Kidney (tissue), 14 donors: Measurements from ENCODE around the gene CRKL. TPM values are rescaled to one million over a fixed set of nuclear protein-coding genes. Genes with fewer than 3 reads are reported as not detected.
A peak's percentile ranks its signal among the peaks of the same experiment; 100 is the strongest.

ENCODE experiments used
- DNase-seq, 5 donors: peaks; one replicate each; pipeline ENCODE4 v3.0.0-alpha.2; 2013 to 2020
- FAIRE-seq: peaks from 2 replicates; lab custom pipeline; 2012; peaks lifted over from hg19 to GRCh38; lab: Jason Lieb, UNC
- H3K27ac ChIP-seq, 2 donors: one replicate each; pipeline ENCODE4 v1.7.0; 2013; ENCODE audit warnings: low read depth in 2 of 2, low read length in 2 of 2, inconsistent platforms in 1 of 2
- H3K27me3 ChIP-seq: one replicate; pipeline ENCODE4 v1.7.1; 2013; ENCODE audit warnings: low read length, inconsistent platforms; ENCODE audit not compliant: control insufficient read depth, insufficient read depth
- H3K36me3 ChIP-seq, 3 donors: one replicate each; pipeline versions ENCODE4 v1.7.0 to v1.7.1; 2013; ENCODE audit warnings: low read length in 3 of 3, control low read depth in 1 of 3, inconsistent platforms in 1 of 3; ENCODE audit not compliant: insufficient read depth in 3 of 3, control insufficient read depth in 2 of 3
- H3K4me1 ChIP-seq, 3 donors: one replicate each; pipeline versions ENCODE4 v1.7.0 to v1.7.1; 2013; ENCODE audit warnings: low read length in 3 of 3, inconsistent platforms in 1 of 3, low read depth in 1 of 3; ENCODE audit not compliant: control insufficient read depth in 2 of 3, insufficient read depth in 2 of 3
- H3K4me3 ChIP-seq, 3 donors: one replicate each; pipeline versions ENCODE4 v1.7.0 to v1.8.1; 2013; ENCODE audit warnings: low read length in 3 of 3, control low read depth in 1 of 3, inconsistent platforms in 1 of 3
- H3K9ac ChIP-seq, 3 donors: one replicate each; pipeline versions ENCODE4 v1.7.0 to v1.7.1; 2013; ENCODE audit warnings: low read length in 3 of 3, control low read depth in 1 of 3, inconsistent platforms in 1 of 3
- H3K9me3 ChIP-seq, 3 donors: one replicate each; pipeline versions ENCODE4 v1.7.0 to v1.7.1; 2013; ENCODE audit warnings: low read length in 3 of 3, control low read depth in 1 of 3, inconsistent platforms in 1 of 3; ENCODE audit not compliant: control insufficient read depth in 2 of 3, insufficient read depth in 1 of 3
- intact Hi-C: fragments of 100-400 bp; cut with DNase I; formaldehyde crosslinking; loops from one replicate; pipeline ENCODE4 v1.11.1; 2022
- polyA plus RNA-seq: library from polyadenylated mRNA; stranded (reverse); fragments of 350-450 nt; fragmentation: Illumina TruSeq; extraction: RNeasy Lipid Tissue Mini Kit (QIAGEN cat#74804); gene quantifications from one replicate; pipeline ENCODE4 v1.2.3, GENCODE V29; 2014; ENCODE audit warnings: low read depth, low replicate concordance; ENCODE audit not compliant: insufficient read depth
- total RNA-seq: library from RNA; stranded (reverse); fragmentation: NEBNext Ultra II Directional; extraction: Animal tissue kit (Norgen Biotek cat#: 25700); gene quantifications from one replicate; pipeline ENCODE4 v1.2.1, GENCODE V29; 2021
- TF ChIP-seq, protein P1 (sequence below): IDR thresholded peaks from 3 replicates; pipeline ENCODE4 v1.5.1; 2012; ENCODE audit warnings: mild to moderate bottlenecking, moderate library complexity, borderline replicate concordance; ENCODE audit not compliant: insufficient read depth; ENCODE audit errors: extremely low read depth
- donor health status: control.
- donor health status: control.
- donor health status: control.
- donor health status: control.
- donor health status: control.
- donor health status: DM: yes; HTN: yes; CAD: no.
- donor health status: Normal renal cell carcinoma (clear cell type).

CRKL gene
- total and polyA plus RNA-seq, 2 donors from 2014 or later: 11.9 to 44.7 TPM

DNA sequence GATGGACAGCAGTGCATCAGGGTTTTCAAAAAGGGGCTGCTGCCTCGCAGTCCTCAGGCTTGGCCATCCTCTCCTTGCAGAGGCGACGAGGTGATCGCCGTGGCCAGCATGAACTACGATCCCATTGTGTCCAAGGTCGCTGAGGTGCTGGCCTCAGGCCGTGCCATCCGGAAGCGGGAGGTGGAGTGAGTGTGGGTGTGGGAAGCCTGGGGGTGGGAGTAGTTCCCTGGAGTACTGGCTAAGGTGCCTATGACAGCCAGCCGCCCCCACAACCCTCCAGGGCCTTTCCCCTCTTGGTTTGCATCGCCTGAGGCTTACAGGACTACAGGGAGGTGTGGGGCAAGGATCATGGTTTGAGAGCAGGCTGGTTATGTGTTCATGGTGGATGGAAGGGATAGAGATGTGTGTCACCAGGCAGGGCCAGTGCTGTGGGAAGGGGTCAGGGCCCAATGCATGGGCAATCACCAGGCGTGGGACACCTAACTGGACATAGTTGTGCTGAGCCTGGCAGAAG lies 62.8 kb downstream of the CRKL start:
- Histone ChIP-seq H3K27ac (no peak overlapping the region), H3K36me3 (peaks cover 0 to 5% (median 0%) of the 10 kb centered on the region in 3 donors), H3K9ac (peak overlapping the region in 1 of 3 donors; percentile 73), H3K9me3 (no peaks in the 10 kb centered on the region), H3K4me1 (peaks cover 0 to 29% (median 27%) of the 10 kb centered on the region in 3 donors), H3K27me3 (no peaks in the 10 kb centered on the region), H3K4me3 (peak overlapping the region in 1 of 3 donors; percentile 48)
- FAIRE-seq (no peak), DNase-seq (peak in 1 of 5 donors; percentile 75)
- TF ChIP-seq, protein P1, sequence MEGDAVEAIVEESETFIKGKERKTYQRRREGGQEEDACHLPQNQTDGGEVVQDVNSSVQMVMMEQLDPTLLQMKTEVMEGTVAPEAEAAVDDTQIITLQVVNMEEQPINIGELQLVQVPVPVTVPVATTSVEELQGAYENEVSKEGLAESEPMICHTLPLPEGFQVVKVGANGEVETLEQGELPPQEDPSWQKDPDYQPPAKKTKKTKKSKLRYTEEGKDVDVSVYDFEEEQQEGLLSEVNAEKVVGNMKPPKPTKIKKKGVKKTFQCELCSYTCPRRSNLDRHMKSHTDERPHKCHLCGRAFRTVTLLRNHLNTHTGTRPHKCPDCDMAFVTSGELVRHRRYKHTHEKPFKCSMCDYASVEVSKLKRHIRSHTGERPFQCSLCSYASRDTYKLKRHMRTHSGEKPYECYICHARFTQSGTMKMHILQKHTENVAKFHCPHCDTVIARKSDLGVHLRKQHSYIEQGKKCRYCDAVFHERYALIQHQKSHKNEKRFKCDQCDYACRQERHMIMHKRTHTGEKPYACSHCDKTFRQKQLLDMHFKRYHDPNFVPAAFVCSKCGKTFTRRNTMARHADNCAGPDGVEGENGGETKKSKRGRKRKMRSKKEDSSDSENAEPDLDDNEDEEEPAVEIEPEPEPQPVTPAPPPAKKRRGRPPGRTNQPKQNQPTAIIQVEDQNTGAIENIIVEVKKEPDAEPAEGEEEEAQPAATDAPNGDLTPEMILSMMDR: no peak
- intact Hi-C loops: no loop called here

DNA sequence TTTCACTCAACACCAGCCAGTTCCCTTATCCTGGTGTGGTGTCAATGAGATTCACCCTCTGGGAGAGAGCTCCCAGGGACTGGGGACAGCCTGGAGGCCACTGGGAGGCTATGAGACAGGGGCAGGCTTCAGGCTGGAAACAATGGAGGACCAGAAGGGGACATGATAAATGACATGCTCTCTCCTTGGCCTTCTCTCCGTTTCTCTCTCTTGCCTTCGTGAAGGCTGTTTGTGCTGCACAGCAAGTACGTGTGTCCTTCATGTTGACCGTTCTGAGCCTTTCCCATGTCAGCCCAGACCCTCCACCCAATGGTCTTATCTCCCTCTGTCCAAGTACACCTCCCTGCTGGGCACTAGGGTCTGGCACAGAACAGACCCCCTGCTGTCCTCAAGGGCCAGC lies 63.3 kb downstream of the CRKL start:
- H3K4me1 ChIP-seq: peaks cover 0 to 29% (median 27%) of the 10 kb centered on the region in 3 donors
- peak overlapping the region in 1 of 3 donors; percentile 73 for H3K9ac ChIP-seq
- intact Hi-C loops: no loop called here
- TF ChIP-seq, protein P1: no peak
- no peak overlapping the region for H3K27ac ChIP-seq
- DNase-seq: no peak
- no peak for FAIRE-seq
- H3K27me3 ChIP-seq: no peaks in the 10 kb centered on the region
- peaks cover 0 to 5% (median 0%) of the 10 kb centered on the region in 3 donors for H3K36me3 ChIP-seq
- H3K4me3 ChIP-seq: no peak overlapping the region
- no peaks in the 10 kb centered on the region for H3K9me3 ChIP-seq

DNA sequence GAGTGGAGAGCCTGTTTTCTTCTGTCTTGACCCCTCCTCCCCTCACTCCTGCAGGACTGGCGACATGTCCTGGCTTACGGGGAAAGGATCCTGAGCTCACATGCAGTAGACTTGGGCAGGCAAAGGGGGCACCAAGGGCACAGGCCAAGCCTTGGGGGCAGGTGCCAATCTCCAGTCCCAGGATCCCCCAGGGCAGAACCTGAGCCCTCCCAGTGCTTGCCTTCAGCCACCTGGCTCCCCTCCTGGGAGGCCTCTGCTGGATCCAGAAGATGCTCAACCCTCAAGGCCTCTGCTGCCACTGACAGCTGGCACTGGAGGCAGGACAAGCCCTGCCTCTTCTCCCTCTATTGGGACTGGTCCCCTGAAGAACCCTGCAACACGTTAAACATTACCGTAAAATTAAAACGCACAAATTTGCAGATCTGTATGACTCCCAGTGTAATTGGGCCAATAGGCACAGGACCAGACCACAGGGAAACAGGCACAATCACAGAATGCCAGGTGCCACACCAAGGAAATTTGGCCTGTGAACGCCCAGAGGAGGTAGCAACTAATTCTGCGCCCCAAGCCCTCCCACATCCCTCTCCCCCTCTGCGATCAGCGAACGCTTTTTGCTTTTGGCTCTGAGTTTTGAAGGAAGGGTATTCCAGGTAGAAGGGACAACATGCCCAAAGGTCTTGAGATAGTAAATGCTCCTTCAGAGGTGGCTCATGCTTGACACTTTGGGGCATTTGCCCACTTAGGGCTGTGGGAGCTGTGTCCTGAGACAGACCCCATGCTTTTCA lies 63.9 kb downstream of the CRKL start:
- H3K27me3 ChIP-seq: no peaks in the 10 kb centered on the region
- intact Hi-C loops: no loop called here

More for the DNA sequence above, 63.9 kb downstream of the CRKL start:
- DNase-seq (no peak), FAIRE-seq (no peak)
- TF ChIP-seq, protein P1: no peak
- H3K4me3 ChIP-seq: peak overlapping the region; percentile 78 to 83 (median 81)
- H3K9ac ChIP-seq: peak overlapping the region; percentile 64 to 89 (median 67)
- H3K4me1 ChIP-seq: peaks cover 0 to 29% (median 27%) of the 10 kb centered on the region in 3 donors
- H3K9me3 ChIP-seq: no peaks in the 10 kb centered on the region
- peak overlapping the region; percentile 75 to 89 for H3K27ac ChIP-seq
- peaks cover 0 to 5% (median 0%) of the 10 kb centered on the region in 3 donors for H3K36me3 ChIP-seq
